ENCODE results near the gene SLC36A2.

The SLC36A2 gene

GRCh38 chr5:151281001-151281639 lies 66.2 kb downstream of the SLC36A2 start:
- ChIA-PET POLR2A (no interaction called here), CTCF (interaction anchor here (1.0 to 3.5 kb wide), 3 partner anchors 35 to 155 kb away, joined by 4 to 19 read pairs (median 11); no protein-coding TSS in a partner anchor)
- no peak for DNase-seq (ENCODE audit: extremely low spot score)
- TF ChIP-seq, protein P1, sequence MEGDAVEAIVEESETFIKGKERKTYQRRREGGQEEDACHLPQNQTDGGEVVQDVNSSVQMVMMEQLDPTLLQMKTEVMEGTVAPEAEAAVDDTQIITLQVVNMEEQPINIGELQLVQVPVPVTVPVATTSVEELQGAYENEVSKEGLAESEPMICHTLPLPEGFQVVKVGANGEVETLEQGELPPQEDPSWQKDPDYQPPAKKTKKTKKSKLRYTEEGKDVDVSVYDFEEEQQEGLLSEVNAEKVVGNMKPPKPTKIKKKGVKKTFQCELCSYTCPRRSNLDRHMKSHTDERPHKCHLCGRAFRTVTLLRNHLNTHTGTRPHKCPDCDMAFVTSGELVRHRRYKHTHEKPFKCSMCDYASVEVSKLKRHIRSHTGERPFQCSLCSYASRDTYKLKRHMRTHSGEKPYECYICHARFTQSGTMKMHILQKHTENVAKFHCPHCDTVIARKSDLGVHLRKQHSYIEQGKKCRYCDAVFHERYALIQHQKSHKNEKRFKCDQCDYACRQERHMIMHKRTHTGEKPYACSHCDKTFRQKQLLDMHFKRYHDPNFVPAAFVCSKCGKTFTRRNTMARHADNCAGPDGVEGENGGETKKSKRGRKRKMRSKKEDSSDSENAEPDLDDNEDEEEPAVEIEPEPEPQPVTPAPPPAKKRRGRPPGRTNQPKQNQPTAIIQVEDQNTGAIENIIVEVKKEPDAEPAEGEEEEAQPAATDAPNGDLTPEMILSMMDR (IDR thresholded peaks at IDR 0.05; ENCODE audit: control extremely low read depth, extremely low read depth, low read depth, missing control alignments): no peak

DNA sequence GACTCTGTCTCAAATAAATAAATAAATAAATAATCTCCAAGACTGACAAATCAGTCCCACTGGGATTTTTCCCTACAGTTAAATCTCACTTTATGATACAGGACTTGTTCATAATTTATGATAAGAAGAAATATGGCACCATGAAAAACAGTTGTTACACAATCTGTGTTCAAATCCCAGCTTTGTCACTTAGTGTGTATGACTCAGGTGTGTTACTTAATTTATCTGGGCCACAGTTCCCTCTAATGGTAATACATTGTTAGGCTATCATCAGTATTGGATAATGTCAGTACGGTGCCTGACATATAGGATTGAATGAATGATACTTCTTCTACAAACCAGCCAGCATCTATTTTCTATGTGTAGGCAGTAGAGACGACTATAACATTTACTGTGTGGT lies 66.9 kb downstream of the SLC36A2 start:
- POLR2A ChIA-PET: no interaction called here
- CTCF ChIA-PET: interaction anchor here (3.5 kb wide), 1 partner anchor 35 kb away, joined by 11 read pairs; no protein-coding TSS in a partner anchor
- DNase-seq (ENCODE audit: extremely low spot score): no peak
- TF ChIP-seq, protein P1 (IDR thresholded peaks at IDR 0.05; ENCODE audit: control extremely low read depth, extremely low read depth, low read depth, missing control alignments): no peak

- DNase-seq (ENCODE audit: extremely low spot score): no peak
- TF ChIP-seq, protein P1 (IDR thresholded peaks at IDR 0.05; ENCODE audit: control extremely low read depth, extremely low read depth, low read depth, missing control alignments): no peak
- ChIA-PET CTCF (interaction anchor here (1.1 to 3.5 kb wide), 3 partner anchors 11 to 37 kb away, joined by 4 to 11 read pairs (median 4); partner anchors contain the start of gene GM2A), POLR2A (no interaction called here)
These were observed 68.5 kb downstream of the SLC36A2 start for GRCh38 chr5:151278845-151279244.

DNA sequence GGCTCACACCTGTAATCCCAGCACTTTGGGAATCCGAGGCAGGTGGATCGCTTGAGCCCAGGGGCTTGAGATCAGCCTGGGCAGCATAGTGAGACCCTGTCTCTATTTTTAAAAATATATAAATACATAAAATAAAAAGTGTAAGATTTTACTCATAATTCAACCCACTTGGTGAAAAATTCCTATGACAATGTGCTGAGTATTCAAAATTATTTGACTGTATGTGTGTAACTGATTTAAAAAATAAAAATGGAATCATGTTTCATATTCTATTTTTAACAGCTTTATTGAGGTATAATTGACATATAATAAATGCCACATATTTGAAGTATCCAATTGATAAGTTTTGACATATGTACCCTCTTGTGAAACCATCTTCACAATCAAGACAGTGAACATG lies 71.6 kb downstream of the SLC36A2 start:
- POLR2A ChIA-PET: no interaction called here
- CTCF ChIA-PET: interaction anchor here (0.8 to 2.1 kb wide), 4 partner anchors 9 to 40 kb away, joined by 3 to 7 read pairs (median 4); no protein-coding TSS in a partner anchor
- DNase-seq (ENCODE audit: extremely low spot score): no peak
- TF ChIP-seq, protein P1 (IDR thresholded peaks at IDR 0.05; ENCODE audit: control extremely low read depth, extremely low read depth, low read depth, missing control alignments): no peak

DNA sequence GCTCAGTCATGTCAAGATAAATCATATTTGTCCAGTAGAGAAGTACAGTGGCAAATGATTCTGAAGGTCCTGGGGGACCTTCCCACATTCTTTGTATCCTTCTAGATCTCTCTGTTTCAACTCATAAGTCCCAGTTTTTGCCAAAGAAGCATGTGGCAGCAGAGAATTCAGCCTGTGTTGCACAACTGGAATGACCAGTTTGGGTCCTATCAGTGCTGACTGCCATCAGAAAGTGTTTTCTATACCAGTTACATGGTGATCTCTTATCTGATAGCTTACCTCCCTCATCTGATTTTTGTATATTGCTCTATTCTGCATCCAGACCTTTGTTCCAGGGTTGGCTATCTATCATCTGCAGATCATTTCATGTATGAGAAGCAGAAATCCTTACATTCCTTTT lies 72.7 kb downstream of the SLC36A2 start:
- ChIA-PET CTCF (interaction anchor here (0.9 to 2.1 kb wide), 7 partner anchors 8 to 377 kb away, joined by 3 to 9 read pairs (median 4); partner anchors contain the start of gene GM2A), POLR2A (interaction anchor here (0.7 to 0.8 kb wide), 2 partner anchors 22 to 151 kb away, joined by 3 read pairs; partner anchors contain the start of gene GM2A)
- TF ChIP-seq, protein P1 (IDR thresholded peaks at IDR 0.05; ENCODE audit: control extremely low read depth, extremely low read depth, low read depth, missing control alignments): no peak
- no peak for DNase-seq (ENCODE audit: extremely low spot score)

- ChIA-PET POLR2A (no interaction called here), CTCF (interaction anchor here (1.0 kb wide), 2 partner anchors 14 to 45 kb away, joined by 3 read pairs; no protein-coding TSS in a partner anchor)
- TF ChIP-seq, protein P1 (IDR thresholded peaks at IDR 0.05; ENCODE audit: control extremely low read depth, extremely low read depth, low read depth, missing control alignments): no peak
- no peak for DNase-seq (ENCODE audit: extremely low spot score)
These were observed 76.0 kb downstream of the SLC36A2 start for GRCh38 chr5:151271336-151271735.

Data from GM10248 (cell line).